ENCODE measurements around the gene ZNF3.

DNA sequence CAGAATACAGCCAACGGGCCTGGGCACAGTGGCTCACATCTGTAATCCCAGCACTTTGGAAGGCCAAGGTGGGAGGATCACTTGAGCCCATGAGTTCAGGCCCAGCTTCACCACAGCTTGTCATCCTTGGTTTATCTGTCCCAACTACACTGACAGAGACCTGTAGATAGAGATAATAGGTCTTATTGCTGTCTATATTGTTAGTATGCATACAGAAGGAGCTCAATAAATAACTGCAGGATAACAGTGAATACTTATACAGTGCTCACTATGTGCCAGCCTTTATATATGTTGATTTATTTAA lies 39.2 kb upstream of the ZNF3 start:
- no peak for TF ChIP-seq GATA2 (IDR thresholded peaks at IDR 0.05; ENCODE audit: low read depth, low read length)
- no peak for TF ChIP-seq GATA3 (IDR thresholded peaks at IDR 0.05; ENCODE audit: low read depth, low read length)
